Measurements from ENCODE around the gene ILDR1.
"Not testable (repeated sequence)": the region's sequence is repeated elsewhere in the genome, so short reads cannot be mapped to it uniquely, and the experiment has no call there.

Gene ILDR1

DNA sequence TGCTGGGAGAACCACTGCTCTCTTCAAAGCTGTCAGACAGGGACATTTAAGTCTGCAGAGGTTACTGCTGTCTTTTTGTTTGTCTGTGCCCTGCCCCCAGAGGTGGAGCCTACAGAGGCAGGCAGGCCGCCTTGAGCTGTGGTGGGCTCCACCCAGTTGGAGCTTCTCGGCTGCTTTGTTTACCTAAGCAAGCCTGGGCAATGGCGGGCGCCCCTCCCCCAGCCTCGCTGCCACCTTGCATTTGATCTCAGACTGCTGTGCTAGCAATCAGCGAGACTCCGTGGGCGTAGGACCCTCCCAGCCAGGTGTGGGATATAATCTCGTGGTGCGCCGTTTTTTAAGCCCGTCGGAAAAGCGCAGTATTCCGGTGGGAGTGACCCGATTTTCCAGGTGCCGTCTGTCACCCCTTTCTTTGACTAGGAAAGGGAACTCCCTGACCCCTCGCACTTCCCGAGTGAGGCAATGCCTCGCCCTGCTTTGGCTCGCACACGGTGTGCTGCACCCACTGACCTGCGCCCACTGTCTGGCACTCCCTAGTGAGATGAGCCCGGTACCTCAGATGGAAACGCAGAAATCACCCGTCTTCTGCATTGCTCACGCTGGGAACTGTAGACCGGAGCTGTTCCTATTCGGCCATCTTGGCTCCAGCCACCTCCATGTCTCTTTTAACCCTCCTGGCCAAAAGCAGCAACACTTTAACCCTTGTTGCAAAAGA is 83.7 kb downstream of the ILDR1 start:
- DNase-seq, result not testable (repeated sequence)
